GM12878 (cell line): ENCODE results near the gene LSM14B. TPM values are rescaled to one million over a fixed set of nuclear protein-coding genes. Genes with fewer than 3 reads are reported as not detected.

ENCODE experiments used
- ATAC-seq: fragments of 200-7000 bp; cut with Tn5 transposase; 3 replicates; pipeline ENCODE4 v1.9.1; 2020; ENCODE audit warnings: mild to moderate bottlenecking, moderate library complexity
- Bru-seq: library from RNA; stranded (reverse); fragments of 400-500 nt; gene quantifications from one replicate; lab custom pipeline; 2021; lab: Mats Ljungman, UMichigan
- BruChase-seq, 2 experiments: library from RNA; stranded (reverse); fragments of 400-500 nt; gene quantifications; one replicate each; lab custom pipeline; 2021; lab: Mats Ljungman, UMichigan
- BruUV-seq: library from RNA; stranded (reverse); fragments of 400-500 nt; replicated peaks from 2 replicates; lab custom pipeline; 2021; lab: Mats Ljungman, UMichigan
- CTCF ChIA-PET: fragments of 300-600 bp; sonication (Branson Sonifier 250); formaldehyde crosslinking; extraction: SDS; loops from one replicate; lab custom pipeline; 2021; ENCODE audit warnings: inconsistent platforms; lab: Yijun Ruan, JAX
- POLR2A ChIA-PET: fragments of 350-600 bp; formaldehyde crosslinking; extraction: SDS; loops from one replicate; lab custom pipeline; 2021; ENCODE audit warnings: inconsistent platforms; lab: Charles Lee
- RAD21 ChIA-PET: fragments of 300-600 bp; sonication (Branson Sonifier 250); formaldehyde crosslinking; loops from one replicate; lab custom pipeline; 2023; ENCODE audit warnings: antibody characterized with exemption; ENCODE audit not compliant: unreplicated experiment; lab: Charles Lee
- SMC1A ChIA-PET: fragments of 300-600 bp; sonication (Branson Sonifier 250); formaldehyde crosslinking; loops from one replicate; lab custom pipeline; 2023; ENCODE audit not compliant: unreplicated experiment, uncharacterized antibody; lab: Charles Lee
- DNase-seq: peaks from one replicate; pipeline ENCODE4 v3.0.0-alpha.2; 2011; ENCODE audit warnings: low read depth, low spot score
- FAIRE-seq: peaks from 3 replicates; lab custom pipeline; 2011; peaks lifted over from hg19 to GRCh38; lab: Jason Lieb, UNC
- H2AFZ ChIP-seq: 2 replicates; pipeline ENCODE4 v1.6.0; 2011; ENCODE audit warnings: low read depth, low read length, control low read depth; ENCODE audit not compliant: control insufficient read depth
- H3K27ac ChIP-seq: 2 replicates; pipeline ENCODE4 v1.5.1; 2011; ENCODE audit warnings: control low read depth; ENCODE audit not compliant: control insufficient read depth, insufficient read depth
- H3K27me3 ChIP-seq, 2 experiments: replicated peaks in 1 of 2; 2 replicates each; pipeline versions ENCODE4 v1.6.0 to v1.6.1; 2011; ENCODE audit warnings: low read length in 1 of 2; ENCODE audit not compliant: control insufficient read depth in 2 of 2, insufficient read depth in 2 of 2
- H3K36me3 ChIP-seq, 2 experiments: 2 replicates each; pipeline ENCODE4 v1.5.1; 2011; ENCODE audit warnings: low read length in 1 of 2; ENCODE audit not compliant: control insufficient read depth in 2 of 2, insufficient read depth in 2 of 2
- H3K4me1 ChIP-seq: 2 replicates; pipeline ENCODE4 v1.6.1; 2011; ENCODE audit warnings: mild to moderate bottlenecking, low read length, moderate library complexity, mixed read lengths; ENCODE audit not compliant: control insufficient read depth, insufficient read depth
- H3K4me2 ChIP-seq: 2 replicates; pipeline ENCODE4 v1.6.0; 2011; ENCODE audit warnings: control low read depth; ENCODE audit not compliant: control insufficient read depth, insufficient read depth
- H3K4me3 ChIP-seq: fragments of 200-600 bp; sonication (generic); 2 replicates; pipeline ENCODE4 v1.5.1; 2016
- H3K79me2 ChIP-seq: 2 replicates; pipeline ENCODE4 v1.6.0; 2011; ENCODE audit warnings: low read length; ENCODE audit not compliant: control insufficient read depth, insufficient read depth
- H3K9ac ChIP-seq: 2 replicates; pipeline ENCODE4 v1.8.0; 2011; ENCODE audit warnings: low read length, control low read depth, mixed read lengths; ENCODE audit not compliant: control insufficient read depth, insufficient read depth
- H3K9me3 ChIP-seq: replicated peaks from 3 replicates; pipeline ENCODE4 v1.5.1; 2011; ENCODE audit warnings: mild to moderate bottlenecking, low read length; ENCODE audit not compliant: control insufficient read depth, insufficient read depth
- H4K20me1 ChIP-seq: 2 replicates; pipeline ENCODE4 v1.6.0; 2011; ENCODE audit not compliant: control insufficient read depth, insufficient read depth
- CBFB ChIP-seq: IDR thresholded peaks from 2 replicates; pipeline ENCODE4 v1.6.1; 2016; ENCODE audit warnings: antibody characterized with exemption, low read depth
- CBX5 ChIP-seq: sonication (generic); IDR thresholded peaks from 2 replicates; pipeline ENCODE4 v1.6.1; 2016; ENCODE audit warnings: low read depth, moderate library complexity, mild to moderate bottlenecking, inconsistent platforms
- EED ChIP-seq: sonication (generic); IDR thresholded peaks from 2 replicates; pipeline ENCODE4 v1.6.1; 2016; ENCODE audit warnings: antibody characterized with exemption, low read depth
- EP300 ChIP-seq, 2 experiments: fragments of 150-350 bp in 1 of 2; IDR thresholded peaks; 2 replicates each; pipeline ENCODE4 v1.6.1; 2011 to 2012; ENCODE audit warnings: low read depth in 2 of 2, low read length in 2 of 2, borderline replicate concordance in 1 of 2, improper control_type of control experiment in 1 of 2, inconsistent platforms in 1 of 2; ENCODE audit not compliant: control insufficient read depth in 1 of 2
- ESRRA ChIP-seq: IDR thresholded peaks from 2 replicates; pipeline ENCODE4 v1.6.1; 2012; ENCODE audit warnings: mild to moderate bottlenecking, low read length, improper control_type of control experiment
- KAT2A ChIP-seq: conservative IDR thresholded peaks from 2 replicates; pipeline ENCODE4 v1.6.1; 2011; ENCODE audit warnings: low read depth, low read length; ENCODE audit not compliant: control insufficient read depth
- RCOR1 ChIP-seq: conservative IDR thresholded peaks from 2 replicates; pipeline ENCODE4 v1.6.1; 2012; ENCODE audit warnings: low read depth, low read length, improper control_type of control experiment
- SMAD1 ChIP-seq: fragments of 450-650 bp; IDR thresholded peaks from 2 replicates; pipeline ENCODE4 v1.6.1; 2018; ENCODE audit warnings: mild to moderate bottlenecking, low read depth; ENCODE audit not compliant: partially characterized antibody
- SREBF1 ChIP-seq: IDR thresholded peaks from 2 replicates; pipeline ENCODE4 v1.6.1; 2012; ENCODE audit warnings: mild to moderate bottlenecking, low read length
- SUPT20H ChIP-seq: IDR thresholded peaks from 2 replicates; pipeline ENCODE4 v1.6.1; 2011; ENCODE audit warnings: low read depth, mild to moderate bottlenecking, low read length, moderate library complexity, borderline replicate concordance; ENCODE audit not compliant: control insufficient read depth
- TCF3 ChIP-seq: IDR thresholded peaks from 2 replicates; pipeline ENCODE4 v1.6.1; 2012; ENCODE audit warnings: low read depth, mild to moderate bottlenecking, low read length, borderline replicate concordance; ENCODE audit not compliant: insufficient read depth
- USF1 ChIP-seq: IDR thresholded peaks from 2 replicates; pipeline ENCODE4 v1.6.1; 2011; ENCODE audit warnings: borderline replicate concordance, low read depth, mild to moderate bottlenecking, moderate library complexity, mixed read lengths, low read length; ENCODE audit not compliant: insufficient read depth; ENCODE audit errors: extremely low read length
- WGBS: methylation state at CpG from one replicate; pipeline ENCODE4 v1.1.6; 2016; ENCODE audit warnings: low lambda C conversion rate; ENCODE audit not compliant: insufficient replicate concordance, insufficient coverage; ENCODE audit errors: missing lambda C conversion rate; 5-methylcytosine and 5-hydroxymethylcytosine counted together
- in situ Hi-C: fragments of 300-500 bp; cut with MboI; formaldehyde crosslinking; loops from 9 replicates; pipeline ENCODE4 v1.14.3; 2018; ENCODE audit warnings: mixed read lengths
- intact Hi-C: fragments of 100-400 bp; cut with micrococcal nuclease; formaldehyde crosslinking; loops from one replicate; pipeline ENCODE4 v1.14.2; 2022; ENCODE audit not compliant: unreplicated experiment
- long read RNA-seq, 2 experiments: library from polyadenylated mRNA; unstranded; transcript quantifications; one replicate each; pipeline ENCODE4 v2.0.0, GENCODE V29; 2019 to 2020
- polyA minus RNA-seq, 3 experiments: library from RNA; depleted of rRNA, polyadenylated mRNA; stranded (reverse); fragments of >200 nt; gene quantifications; 2 replicates each; pipeline ENCODE4 v1.2.3, GENCODE V29; 2011
- polyA plus RNA-seq, 11 experiments: library from polyadenylated mRNA; depleted of rRNA in 4 of 11; unstranded in 6 of 11; stranded (reverse) in 5 of 11; fragments of >200 nt; fragmentation: Nextera tagmentation in 4 of 11; fragmentation: Illumina TruSeq in 1 of 11; extraction: Ambion mirVana in 4 of 11; extraction: Trizol in 1 of 11; gene quantifications; 1 replicate in 1 of 11; 2 replicates in 10 of 11; pipeline versions ENCODE4 v1.2.1 to v1.2.3, GENCODE V29; 2011 to 2016; ENCODE audit warnings: inconsistent platforms in 2 of 11, missing spikeins in 2 of 11, low read depth in 1 of 11
- total RNA-seq, 4 experiments: library from RNA; depleted of rRNA in 3 of 4; stranded (reverse); fragments of >200 nt in 3 of 4; fragmentation: Illumina TruSeq in 1 of 4; extraction: Trizol in 1 of 4; gene quantifications; 2 replicates each; pipeline versions ENCODE4 v1.2.1 to v1.2.3, GENCODE V29; 2013 to 2021

LSM14B gene
- total RNA-seq (2013; cell fraction: nucleolus; rRNA removed): 29.3 TPM in 2 replicates
- total RNA-seq (2014; rRNA removed) (18.0 and 18.9 TPM in 2 replicates), total RNA-seq (2014; rRNA removed; fragmentation: Illumina TruSeq; extraction: Trizol) (13.3 and 16.2 TPM in 2 replicates), total RNA-seq (2021) (34.3 and 34.9 TPM in 2 replicates), polyA plus RNA-seq (2011; rRNA removed) (25.5 and 33.2 TPM in 2 replicates), polyA plus RNA-seq (2014; fragmentation: Illumina TruSeq; extraction: Trizol) (8.9 and 15.1 TPM in 2 replicates), polyA plus RNA-seq (2014; fragmentation: Nextera tagmentation; extraction: Ambion mirVana) (1 to 10 TPM in 1 of 2 experiments, under 1 TPM in 1; 0.56 to 1.8 TPM), polyA plus RNA-seq (2014; rRNA removed) (29.6 and 30.3 TPM in 2 replicates), polyA plus RNA-seq (2016; fragmentation: Nextera tagmentation; extraction: Ambion mirVana) (1 to 10 TPM in 1 of 2 experiments, under 1 TPM in 1; 0.79 to 1.4 TPM), polyA minus RNA-seq (2011; rRNA and poly(A)+ RNA removed) (25.7 and 36.1 TPM in 2 replicates), Bru-seq, nascent RNA (percentile 77 among the genes with signal in this experiment), BruChase-seq, experiment 1, labeled RNA remaining after a 6-hour chase (percentile 87 among the genes with signal in this experiment), BruChase-seq, experiment 2, labeled RNA remaining after a 2-hour chase (percentile 86 among the genes with signal in this experiment)
- 10.6 TPM for polyA plus RNA-seq (2011; ENCODE audit: low read depth)
- 30.6 and 42.4 TPM in 2 replicates for polyA plus RNA-seq (2011; cell fraction: cytosol; rRNA removed)
- 49.4 and 55.9 TPM in 2 replicates for polyA plus RNA-seq (2011; cell fraction: nucleus; rRNA removed)
- 26.7 and 32.9 TPM in 2 replicates for polyA plus RNA-seq (2012)
- polyA minus RNA-seq (2011; cell fraction: cytosol; rRNA and poly(A)+ RNA removed): 15.6 and 16.8 TPM in 2 replicates
- polyA minus RNA-seq (2011; cell fraction: nucleus; rRNA and poly(A)+ RNA removed): 12.8 and 25.0 TPM in 2 replicates
- long read RNA-seq, experiment 1, partial matches to known transcripts: 0 of 1 reads
- long read RNA-seq, experiment 1, other reads (novel, unspliced or antisense): 1 of 1 reads
- long read RNA-seq, experiment 2, partial matches to known transcripts: 0 of 2 reads
- long read RNA-seq, experiment 2, other reads (novel, unspliced or antisense): 2 of 2 reads

- H3K4me3 ChIP-seq: peak within 1 kb of the TSS; percentile 91
- in situ Hi-C loops: loop anchor here (5.0 kb wide), 1 partner anchor 55 kb away; the partner anchor contains the start of gene TAF4
- intact Hi-C loops: loop anchor here (2.0 to 10.0 kb wide), 6 partner anchors 21 to 263 kb away; partner anchors contain the start of genes MTG2, PSMA7, RPS21 and SS18L1
- H3K79me2 ChIP-seq: peaks cover 21% of the 10 kb centered on the region
- H2AFZ ChIP-seq: peak within 1 kb of the TSS; percentile 86
- H3K4me2 ChIP-seq: peak within 1 kb of the TSS; percentile 75
- H3K27me3 ChIP-seq: no peaks in the 10 kb centered on the region
- no TSS peak for BruUV-seq
- CTCF ChIA-PET: interaction anchor here (1.0 to 5.7 kb wide), 3 partner anchors 14 to 111 kb away, joined by 3 to 26 read pairs (median 6); no protein-coding TSS in a partner anchor
- DNase-seq (peak; percentile 78), FAIRE-seq (peak; percentile 84), ATAC-seq (peak; percentile 89)
- peaks cover 3 to 10% of the 10 kb centered on the region in 2 experiments for H3K36me3 ChIP-seq
- no peaks in the 10 kb centered on the region; the same call in none of the 2 replicates for H3K4me1 ChIP-seq
- SMC1A ChIA-PET: interaction anchor here (1.1 to 1.8 kb wide), 5 partner anchors 10 to 55 kb away, joined by 3 to 7 read pairs (median 5); no protein-coding TSS in a partner anchor
- 1% methylated on average over 84 of the region's 124 CpGs for WGBS
- no peaks in the 10 kb centered on the region; the same call in 2 of the 3 replicates for H3K9me3 ChIP-seq
- H4K20me1 ChIP-seq: peaks cover 10% of the 10 kb centered on the region
- peak within 1 kb of the TSS; percentile 80 for H3K27ac ChIP-seq
- POLR2A ChIA-PET: interaction anchor here (0.6 to 3.1 kb wide), 8 partner anchors 20 to 209 kb away, joined by 3 to 30 read pairs (median 4); partner anchors contain the start of genes PSMA7, SS18L1 and TAF4
- RAD21 ChIA-PET: interaction anchor here (0.6 to 2.1 kb wide), 5 partner anchors 20 to 520 kb away, joined by 3 to 17 read pairs (median 4); partner anchors contain the start of genes SLCO4A1 and TAF4
- peak within 1 kb of the TSS; percentile 78 for H3K9ac ChIP-seq
- TF ChIP-seq SMAD1 (no peak), SUPT20H (no peak), KAT2A (no peak), ESRRA (no peak), CBX5 (0 out of 2 replicates have a peak, but pooled peaks have one; percentile 7), USF1 (peak; percentile 22), EP300 (IDR thresholded peaks at IDR 0.05; ENCODE audit: borderline replicate concordance in 1 of 2, control insufficient read depth in 1 of 2, low read depth in 2 of 2, low read length in 2 of 2) (no peak), SREBF1 (no peak), EED (no peak), RCOR1 (no peak), CBFB (no peak), TCF3 (peak; percentile 5; the same call in 1 of the 2 replicates)
Measured at GRCh38 chr20:62121776-62122653, at the start of gene LSM14B. Gene LSM14B, plus strand, starts transcription at chr20:62122475. Its CDS starts 192 bp downstream, at chr20:62122667.
